ENCODE results near the gene CIB4. TPM values are rescaled to one million over a fixed set of nuclear protein-coding genes. Genes with fewer than 3 reads are reported as not detected.
"Not testable (repeated sequence)": the region's sequence is repeated elsewhere in the genome, so short reads cannot be mapped to it uniquely, and the experiment has no call there.

Gene CIB4
- total RNA-seq, 1 experiment from 2014 or later: not detected

DNA sequence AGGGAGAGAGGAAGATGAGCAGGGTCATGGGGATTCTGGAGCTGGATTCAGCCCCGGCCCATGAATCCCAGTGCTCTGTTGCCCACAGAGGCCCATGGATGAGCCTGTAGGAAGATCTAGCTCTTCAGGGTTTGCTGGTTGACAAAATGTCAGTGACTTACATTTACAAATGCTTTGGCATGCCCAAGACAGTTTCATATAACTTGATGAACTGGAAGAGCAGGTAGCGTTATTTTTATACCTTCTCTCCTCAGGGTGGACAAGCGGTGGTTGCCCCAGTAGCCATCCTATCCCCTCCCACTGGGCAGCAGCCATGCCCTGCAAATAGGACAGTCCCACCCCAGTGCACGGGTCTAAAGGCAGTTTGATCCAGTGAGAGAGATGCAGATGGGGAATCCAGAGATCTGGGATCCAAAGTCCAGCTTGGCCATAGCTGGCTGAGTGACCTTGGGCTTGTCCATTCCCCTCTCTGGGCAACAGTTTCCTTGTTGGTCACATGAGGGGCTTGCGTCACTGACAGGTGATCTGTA lies 29.8 kb upstream of the CIB4 start:
- DNase-seq: no peak
- Histone ChIP-seq H3K9me3 (no peaks in the 10 kb centered on the region), H3K27me3 (no peaks in the 10 kb centered on the region), H3K36me3 (no peaks in the 10 kb centered on the region), H3K4me3 (no peak overlapping the region)

- DNase-seq: peak; percentile 70
- no peaks in the 10 kb centered on the region; the same call in 1 of the 2 replicates for H3K9me3 ChIP-seq
- H3K4me3 ChIP-seq: no peak overlapping the region
- no peaks in the 10 kb centered on the region for H3K27me3 ChIP-seq
- no peaks in the 10 kb centered on the region for H3K36me3 ChIP-seq
Measured at GRCh38 chr2:26670171-26670570, 29.0 kb upstream of the CIB4 start.

DNA sequence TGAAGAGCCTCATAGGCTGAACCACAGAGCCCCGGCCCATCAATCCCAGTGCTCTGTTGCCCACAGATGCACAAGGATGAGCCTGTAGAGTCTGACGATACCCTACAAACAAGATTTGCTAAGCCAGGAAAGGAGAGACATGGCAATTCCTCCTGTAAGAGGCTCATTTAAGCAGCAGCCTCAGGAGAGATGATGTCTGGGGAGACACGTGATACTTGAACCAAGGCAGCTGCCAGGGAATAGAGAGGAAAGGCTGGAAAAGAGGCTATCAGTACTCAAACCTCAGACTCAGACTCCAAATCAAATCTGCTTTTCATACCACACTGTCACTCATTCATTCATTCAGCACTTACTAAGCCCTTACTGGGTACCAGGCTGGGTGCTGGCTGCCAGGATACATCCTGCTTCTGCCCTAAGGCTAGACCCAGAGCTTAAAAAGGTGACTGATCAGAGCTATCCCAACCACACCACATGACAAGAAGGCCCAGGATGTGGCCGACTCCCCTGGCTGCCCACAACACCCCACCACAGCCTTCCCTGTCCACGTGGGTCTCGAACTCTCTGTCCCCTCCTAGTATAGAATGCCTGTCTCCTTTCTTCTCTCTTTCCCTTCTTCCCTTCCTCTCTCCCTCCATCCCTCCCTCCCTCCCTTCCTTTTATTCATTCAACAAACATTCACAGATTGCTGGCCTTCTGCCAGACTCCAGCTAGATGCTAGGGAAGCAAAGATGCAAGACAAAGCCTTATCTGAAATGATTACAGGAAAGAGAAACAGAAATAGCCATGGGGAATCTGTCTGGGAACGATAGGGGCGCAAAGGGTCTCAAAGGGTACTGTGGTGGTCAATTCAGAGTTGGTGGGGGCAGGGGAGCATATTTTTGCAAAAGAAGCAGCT lies 27.9 kb upstream of the CIB4 start:
- H3K9me3 ChIP-seq: no peaks in the 10 kb centered on the region; the same call in 1 of the 2 replicates
- no peaks in the 10 kb centered on the region for H3K27me3 ChIP-seq
- H3K4me3 ChIP-seq: no peak overlapping the region
- no peaks in the 10 kb centered on the region for H3K36me3 ChIP-seq
- no peak for DNase-seq

DNA sequence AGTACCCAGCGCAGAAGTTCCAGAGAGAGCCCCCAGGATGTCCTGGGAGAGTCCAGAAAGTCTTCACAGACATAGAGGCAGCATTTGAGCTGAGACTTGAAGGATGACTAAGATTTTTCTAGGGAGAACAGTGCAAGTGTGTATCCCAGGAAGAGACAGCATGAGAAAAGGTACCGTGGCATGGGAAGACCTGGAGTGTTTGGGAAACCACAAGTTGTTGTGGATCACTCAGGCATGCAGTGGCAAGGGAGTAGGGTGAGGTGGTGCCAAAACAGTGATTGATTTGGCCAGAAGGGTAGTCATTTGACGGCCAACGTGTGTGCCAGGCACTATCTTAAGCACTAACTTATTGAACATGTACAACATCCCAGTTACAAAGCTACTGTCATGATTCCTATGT lies 26.9 kb upstream of the CIB4 start:
- no peaks in the 10 kb centered on the region; the same call in 1 of the 2 replicates for H3K9me3 ChIP-seq
- peaks cover 8% of the 10 kb centered on the region for H3K27me3 ChIP-seq
- H3K36me3 ChIP-seq: no peaks in the 10 kb centered on the region
- no peak for DNase-seq
- no peak overlapping the region for H3K4me3 ChIP-seq

- Histone ChIP-seq H3K4me3 (no peak overlapping the region), H3K9me3 (no peaks in the 10 kb centered on the region; the same call in 1 of the 2 replicates), H3K27me3 (peaks cover 8% of the 10 kb centered on the region), H3K36me3 (no peaks in the 10 kb centered on the region)
- peak; percentile 11 for DNase-seq
Measured at GRCh38 chr2:26666671-26667070, 25.5 kb upstream of the CIB4 start.

GRCh38 chr2:26665296-26665695 lies 24.1 kb upstream of the CIB4 start:
- not testable (repeated sequence) for H3K4me3 ChIP-seq, H3K27me3 ChIP-seq, DNase-seq, H3K9me3 ChIP-seq, H3K36me3 ChIP-seq

DNA sequence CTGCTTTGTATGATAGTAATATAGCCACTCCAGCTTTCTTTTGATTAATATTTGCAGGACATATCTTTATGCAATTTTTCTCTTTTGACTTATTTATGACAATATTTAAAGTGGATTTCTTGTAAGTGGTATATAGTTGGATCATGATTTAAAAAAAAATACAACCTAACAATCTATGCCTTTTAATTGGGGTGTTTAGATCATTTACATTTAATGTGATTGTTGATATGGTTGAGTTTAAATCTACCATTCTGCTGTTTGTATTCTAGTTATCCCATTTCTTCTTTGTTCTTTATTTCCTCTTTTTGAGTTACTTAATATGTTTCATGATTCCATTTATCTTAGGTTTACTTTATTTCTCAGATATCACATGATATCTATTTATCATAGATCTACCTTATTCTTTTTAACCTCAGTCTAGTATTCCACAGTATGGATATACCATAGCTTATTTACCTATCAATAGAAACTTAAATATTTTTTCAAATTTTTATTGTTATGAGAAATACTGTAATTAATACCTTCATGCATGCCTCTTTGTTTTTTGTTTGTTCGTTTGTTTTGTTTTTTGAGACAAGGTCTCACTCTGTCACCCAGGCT lies 19.3 kb upstream of the CIB4 start:
- no peak for DNase-seq
- H3K27me3 ChIP-seq: peaks cover 8% of the 10 kb centered on the region
- peaks cover 14% of the 10 kb centered on the region for H3K9me3 ChIP-seq
- no peaks in the 10 kb centered on the region for H3K36me3 ChIP-seq
- no peak overlapping the region for H3K4me3 ChIP-seq

GRCh38 chr2:26658691-26659346 lies 17.7 kb upstream of the CIB4 start:
- DNase-seq: no peak
- peaks cover 7% of the 10 kb centered on the region for H3K27me3 ChIP-seq
- H3K36me3 ChIP-seq: no peaks in the 10 kb centered on the region
- peaks cover 14% of the 10 kb centered on the region for H3K9me3 ChIP-seq
- no peak overlapping the region for H3K4me3 ChIP-seq

DNA sequence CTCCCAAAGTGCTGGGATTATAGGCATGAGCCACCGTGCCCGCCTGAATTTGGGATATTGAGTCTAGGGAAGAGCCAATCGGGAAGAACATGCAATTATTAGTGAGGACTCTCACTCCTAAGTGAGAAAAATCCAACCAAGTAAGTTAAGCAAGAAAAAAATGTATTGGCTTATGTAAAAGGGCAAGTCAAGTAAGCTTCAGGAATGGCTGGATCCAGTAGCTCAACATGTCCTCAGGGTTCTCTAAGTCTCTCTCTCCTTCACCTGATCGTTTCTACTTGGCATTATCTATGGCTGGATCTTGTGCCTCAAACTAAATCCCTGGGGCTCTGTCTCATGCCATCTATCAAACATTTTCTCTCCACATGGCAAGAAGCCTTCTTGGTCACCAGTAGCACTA lies 16.1 kb upstream of the CIB4 start:
- no peak for DNase-seq
- Histone ChIP-seq H3K36me3 (no peaks in the 10 kb centered on the region), H3K9me3 (peaks cover 14% of the 10 kb centered on the region), H3K4me3 (no peak overlapping the region), H3K27me3 (no peaks in the 10 kb centered on the region; the same call in 1 of the 2 replicates)

DNA sequence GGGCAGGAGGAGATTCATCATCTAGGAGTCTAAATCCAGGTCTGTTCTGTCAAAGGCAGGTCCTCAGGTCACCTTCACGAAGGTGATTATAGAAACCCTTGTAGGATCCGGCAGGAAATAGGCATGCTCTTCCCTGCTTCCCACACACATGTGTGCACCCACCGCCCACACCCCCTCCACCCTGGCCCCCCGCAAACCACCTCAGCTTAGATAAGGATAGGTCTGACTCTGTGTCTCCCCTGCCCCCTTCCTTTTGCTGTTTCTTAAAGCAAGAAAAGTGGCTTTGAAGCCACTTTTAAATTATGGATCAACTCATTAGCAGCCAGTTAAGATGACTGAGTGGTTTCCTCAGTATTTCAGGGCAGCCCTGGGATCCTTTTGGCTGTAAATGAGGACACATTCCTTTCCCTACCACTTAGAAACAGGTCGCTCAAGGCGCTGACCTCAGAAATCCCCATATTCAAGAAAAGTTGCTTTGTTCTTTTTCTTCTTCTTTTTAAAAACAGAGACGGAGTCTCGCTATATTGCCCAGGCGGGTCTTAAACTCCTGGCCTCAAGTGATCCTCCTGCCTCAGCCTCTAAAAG lies 14.5 kb upstream of the CIB4 start:
- Histone ChIP-seq H3K27me3 (no peaks in the 10 kb centered on the region; the same call in 1 of the 2 replicates), H3K9me3 (peaks cover 14% of the 10 kb centered on the region), H3K36me3 (no peaks in the 10 kb centered on the region), H3K4me3 (no peak overlapping the region)
- DNase-seq: no peak

- H3K36me3 ChIP-seq, H3K4me3 ChIP-seq, H3K9me3 ChIP-seq, H3K27me3 ChIP-seq, DNase-seq: not testable (repeated sequence)
Measured at GRCh38 chr2:26655120-26655519, 14.0 kb upstream of the CIB4 start.

DNA sequence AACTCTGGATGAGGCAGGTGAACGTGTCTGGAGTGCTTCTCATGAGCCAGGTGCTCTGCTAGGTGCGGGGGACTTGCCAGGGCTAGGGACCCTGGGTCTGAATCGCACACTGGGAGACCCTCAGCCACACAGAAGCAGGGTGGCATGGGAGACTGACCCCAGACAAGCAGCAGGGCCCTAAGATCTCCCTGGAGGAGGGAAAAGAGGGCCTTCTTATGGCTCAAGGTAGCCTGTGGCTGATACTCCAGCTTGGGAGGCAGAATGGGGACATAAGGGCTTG lies 12.8 kb upstream of the CIB4 start:
- no peak for DNase-seq

DNA sequence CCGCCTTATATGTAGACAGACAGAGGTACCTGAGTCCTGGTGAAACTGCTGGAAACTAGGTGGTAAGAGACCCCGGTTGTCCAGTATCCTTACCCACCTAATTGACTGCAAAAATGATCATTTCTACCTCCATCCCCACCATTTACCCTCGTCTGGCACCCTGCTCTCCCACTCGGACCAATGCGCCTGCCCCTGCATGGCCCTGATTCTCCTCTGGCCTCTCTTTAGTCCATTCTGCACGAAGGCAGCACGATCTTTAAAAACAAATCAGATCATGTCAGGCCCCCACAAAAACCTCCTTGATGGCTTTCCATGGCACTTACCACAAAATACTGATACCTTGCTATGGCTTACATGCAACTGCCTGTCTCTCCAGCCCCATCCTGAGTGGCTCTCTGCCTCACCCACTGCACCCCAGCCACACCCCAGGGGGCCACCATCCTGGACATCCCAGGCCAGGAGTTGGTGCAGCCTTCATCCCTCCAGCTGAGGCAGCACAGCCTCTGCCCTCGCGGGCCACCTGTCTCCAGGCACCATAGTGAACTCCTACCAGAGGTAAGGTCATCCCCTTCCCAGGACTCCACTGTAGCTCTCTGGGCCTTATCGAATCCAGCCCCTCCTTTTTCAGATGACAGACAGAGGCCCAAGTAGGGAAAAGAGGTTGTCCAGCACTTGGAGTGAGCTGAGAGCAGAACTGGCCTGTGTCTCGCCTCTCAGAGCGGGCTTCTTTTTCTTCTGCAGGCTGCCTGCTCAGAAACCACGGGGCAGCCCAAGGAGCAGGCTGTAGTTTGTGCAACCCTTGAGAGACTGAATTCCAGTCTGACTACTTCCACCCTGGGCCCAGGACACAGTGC lies 12.3 kb upstream of the CIB4 start:
- no peak for DNase-seq
- no peaks in the 10 kb centered on the region for H3K27me3 ChIP-seq
- no peak overlapping the region for H3K4me3 ChIP-seq
- H3K36me3 ChIP-seq: no peaks in the 10 kb centered on the region
- no peaks in the 10 kb centered on the region for H3K9me3 ChIP-seq

More for the DNA sequence above, 12.8 kb upstream of the CIB4 start:
- no peaks in the 10 kb centered on the region for H3K27me3 ChIP-seq
- no peak overlapping the region for H3K4me3 ChIP-seq
- no peaks in the 10 kb centered on the region for H3K36me3 ChIP-seq
- H3K9me3 ChIP-seq: no peaks in the 10 kb centered on the region

DNA sequence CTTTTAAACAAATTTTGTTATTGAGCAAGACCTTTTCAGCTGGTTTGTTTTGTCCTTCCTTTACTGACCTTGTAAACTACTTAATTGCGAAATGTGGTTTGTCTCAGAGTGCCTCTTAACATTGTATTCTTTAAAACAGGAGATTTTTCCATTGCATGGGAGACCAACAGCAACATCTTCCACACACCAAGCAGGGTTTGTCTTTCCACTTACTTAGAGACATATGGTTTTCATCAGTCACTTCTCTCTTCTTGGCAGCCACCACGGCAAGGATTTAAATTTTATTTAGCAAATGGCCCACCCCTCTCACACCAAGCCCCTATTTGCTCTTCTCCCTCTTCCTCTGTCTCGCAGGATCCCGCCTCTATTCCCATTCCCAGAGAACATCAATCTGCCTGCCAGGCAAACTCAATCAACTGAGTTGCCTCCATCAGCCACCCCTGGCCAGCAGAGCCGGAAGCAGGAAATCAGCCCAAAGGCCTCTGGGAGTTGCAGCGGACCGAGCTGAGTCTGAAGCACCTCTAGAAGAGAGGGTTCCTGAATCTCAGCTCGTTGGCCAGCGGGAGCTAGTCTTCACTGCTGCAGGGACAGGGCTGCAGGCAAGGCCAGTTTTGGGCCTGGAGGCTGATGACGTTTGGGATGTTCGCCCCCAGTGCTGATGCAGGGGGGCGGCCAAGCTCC lies 11.3 kb upstream of the CIB4 start:
- H3K4me3 ChIP-seq: no peak overlapping the region
- no peaks in the 10 kb centered on the region for H3K27me3 ChIP-seq
- DNase-seq: no peak
- H3K9me3 ChIP-seq: no peaks in the 10 kb centered on the region
- no peaks in the 10 kb centered on the region for H3K36me3 ChIP-seq

GRCh38 chr2:26651799-26652198 lies 10.6 kb upstream of the CIB4 start:
- H3K27me3 ChIP-seq: peaks cover 2% of the 10 kb centered on the region; the same call in 1 of the 2 replicates
- no peak overlapping the region for H3K4me3 ChIP-seq
- H3K36me3 ChIP-seq: no peaks in the 10 kb centered on the region

GRCh38 chr2:26651470-26651771 lies 10.3 kb upstream of the CIB4 start:
- no peak for DNase-seq
- no peaks in the 10 kb centered on the region for H3K36me3 ChIP-seq
- H3K4me3 ChIP-seq: no peak overlapping the region
- H3K9me3 ChIP-seq: no peaks in the 10 kb centered on the region
- H3K27me3 ChIP-seq: peaks cover 6% of the 10 kb centered on the region; the same call in 1 of the 2 replicates

More at GRCh38 chr2:26651799-26652198, 10.6 kb upstream of the CIB4 start:
- no peak for DNase-seq
- H3K9me3 ChIP-seq: no peaks in the 10 kb centered on the region

Measured in MG63 (cell line).